OCI-LY1 (cell line): ENCODE results near the gene SCLY.

Source experiments
- H2AFZ ChIP-seq: fragments of 200-600 bp; sonication (generic), shearing (Covaris generic); 2 replicates; pipeline ENCODE4 v1.6.0; 2014; ENCODE audit warnings: antibody characterized with exemption, mild to moderate bottlenecking, low read length
- H3F3A ChIP-seq: fragments of 200-600 bp; sonication (generic), shearing (Covaris generic); 2 replicates; pipeline ENCODE4 v1.6.0; 2014; ENCODE audit warnings: mild to moderate bottlenecking, antibody characterized with exemption, low read length, moderate library complexity; ENCODE audit not compliant: insufficient read depth
- H3K27ac ChIP-seq: fragments of 200-600 bp; sonication (generic); 2 replicates; pipeline ENCODE4 v1.5.1; 2014; ENCODE audit warnings: low read length, mixed run types, mild to moderate bottlenecking, low read depth; ENCODE audit not compliant: poor library complexity, severe bottlenecking
- H3K27me3 ChIP-seq: fragments of 200-600 bp; sonication (generic); 2 replicates; pipeline ENCODE4 v1.6.0; 2014; ENCODE audit warnings: antibody characterized with exemption, mild to moderate bottlenecking, low read length, moderate library complexity; ENCODE audit not compliant: insufficient read depth
- H3K36me3 ChIP-seq: fragments of 200-600 bp; sonication (generic); 2 replicates; pipeline ENCODE4 v1.6.1; 2014; ENCODE audit warnings: mild to moderate bottlenecking, antibody characterized with exemption, low read length, moderate library complexity, mixed read lengths; ENCODE audit not compliant: insufficient read depth
- H3K4me1 ChIP-seq: fragments of 200-600 bp; sonication (generic); 2 replicates; pipeline ENCODE4 v1.5.1; 2014; ENCODE audit warnings: mild to moderate bottlenecking, low read length, moderate library complexity; ENCODE audit not compliant: insufficient read depth, severe bottlenecking
- H3K4me2 ChIP-seq: fragments of 200-600 bp; sonication (generic), shearing (Covaris generic); 2 replicates; pipeline ENCODE4 v1.6.1; 2014; ENCODE audit warnings: low read length
- H3K4me3 ChIP-seq: fragments of 200-600 bp; sonication (generic); 2 replicates; pipeline ENCODE4 v1.5.1; 2014; ENCODE audit warnings: low read length, low read depth, mild to moderate bottlenecking, mixed read lengths; ENCODE audit not compliant: poor library complexity, severe bottlenecking
- H3K79me2 ChIP-seq: fragments of 200-600 bp; shearing (Covaris generic); 2 replicates; pipeline ENCODE4 v1.6.1; 2016; ENCODE audit warnings: mixed run types, low read length, mixed read lengths; ENCODE audit not compliant: insufficient read depth
- H3K9ac ChIP-seq: fragments of 200-600 bp; sonication (generic), shearing (Covaris generic); 2 replicates; pipeline ENCODE4 v1.6.1; 2014; ENCODE audit warnings: mild to moderate bottlenecking, low read length, mixed read lengths
- H3K9me2 ChIP-seq: fragments of 200-600 bp; sonication (generic), shearing (Covaris generic); 2 replicates; pipeline ENCODE4 v1.6.1; 2014; ENCODE audit warnings: low read depth, mild to moderate bottlenecking, low read length, mixed read lengths
- H3K9me3 ChIP-seq: fragments of 200-600 bp; shearing (Covaris generic); 2 replicates; pipeline ENCODE4 v1.6.1; 2014; ENCODE audit warnings: low read length, mixed read lengths
- H4K20me1 ChIP-seq: fragments of 200-600 bp; sonication (generic), shearing (Covaris generic); 2 replicates; pipeline ENCODE4 v1.6.0; 2016; ENCODE audit warnings: mild to moderate bottlenecking, low read length; ENCODE audit not compliant: insufficient read depth
- EZH2 ChIP-seq: fragments of 200-600 bp; sonication (generic), shearing (Covaris generic); IDR thresholded peaks from 2 replicates; pipeline ENCODE4 v1.8.0; 2017; ENCODE audit warnings: borderline replicate concordance, mixed run types, mild to moderate bottlenecking, antibody characterized with exemption, low read length, moderate library complexity, mixed read lengths
- TF ChIP-seq, protein P1 (sequence below): fragments of 200-600 bp; sonication (generic), shearing (Covaris generic); IDR thresholded peaks from 2 replicates; pipeline ENCODE4 v1.5.1; 2017; ENCODE audit warnings: mild to moderate bottlenecking, antibody characterized with exemption, low read length, moderate library complexity, mixed read lengths

Gene SCLY

DNA sequence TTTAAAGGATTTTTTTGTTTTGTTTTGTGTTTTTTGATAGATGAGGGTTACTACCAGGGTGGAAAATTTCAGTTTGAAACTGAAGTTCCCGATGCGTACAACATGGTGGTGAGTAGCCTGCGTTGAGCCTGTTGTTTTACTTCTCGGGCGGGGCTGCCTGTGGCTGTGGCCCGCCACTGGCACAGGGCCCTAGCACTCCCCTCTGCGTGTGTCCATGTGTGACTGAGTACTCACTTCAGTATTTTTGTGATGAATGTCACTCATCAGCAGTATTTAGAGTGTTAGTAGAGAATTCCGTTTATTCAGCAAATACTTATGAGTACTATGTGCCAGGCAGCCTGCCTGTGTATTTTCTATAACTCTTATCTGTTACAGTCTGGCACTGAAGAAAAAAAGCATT is 44.3 kb upstream of the SCLY start:
- no peaks in the 10 kb centered on the region for H3K9me3 ChIP-seq
- H3K9me2 ChIP-seq, result no peaks in the 10 kb centered on the region
- no peaks in the 10 kb centered on the region for H3K27me3 ChIP-seq
- no peak overlapping the region for H3K27ac ChIP-seq
- no peaks in the 10 kb centered on the region for H3K36me3 ChIP-seq
- no peaks in the 10 kb centered on the region for H3K4me1 ChIP-seq
- H2AFZ ChIP-seq, result no peak overlapping the region
- no peak overlapping the region for H3K4me2 ChIP-seq
- TF ChIP-seq, protein P1, sequence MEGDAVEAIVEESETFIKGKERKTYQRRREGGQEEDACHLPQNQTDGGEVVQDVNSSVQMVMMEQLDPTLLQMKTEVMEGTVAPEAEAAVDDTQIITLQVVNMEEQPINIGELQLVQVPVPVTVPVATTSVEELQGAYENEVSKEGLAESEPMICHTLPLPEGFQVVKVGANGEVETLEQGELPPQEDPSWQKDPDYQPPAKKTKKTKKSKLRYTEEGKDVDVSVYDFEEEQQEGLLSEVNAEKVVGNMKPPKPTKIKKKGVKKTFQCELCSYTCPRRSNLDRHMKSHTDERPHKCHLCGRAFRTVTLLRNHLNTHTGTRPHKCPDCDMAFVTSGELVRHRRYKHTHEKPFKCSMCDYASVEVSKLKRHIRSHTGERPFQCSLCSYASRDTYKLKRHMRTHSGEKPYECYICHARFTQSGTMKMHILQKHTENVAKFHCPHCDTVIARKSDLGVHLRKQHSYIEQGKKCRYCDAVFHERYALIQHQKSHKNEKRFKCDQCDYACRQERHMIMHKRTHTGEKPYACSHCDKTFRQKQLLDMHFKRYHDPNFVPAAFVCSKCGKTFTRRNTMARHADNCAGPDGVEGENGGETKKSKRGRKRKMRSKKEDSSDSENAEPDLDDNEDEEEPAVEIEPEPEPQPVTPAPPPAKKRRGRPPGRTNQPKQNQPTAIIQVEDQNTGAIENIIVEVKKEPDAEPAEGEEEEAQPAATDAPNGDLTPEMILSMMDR, result no peak
- TF ChIP-seq EZH2, result no peak
- H4K20me1 ChIP-seq, result no peaks in the 10 kb centered on the region
- no peak overlapping the region for H3K4me3 ChIP-seq
- H3F3A ChIP-seq, result no peaks in the 10 kb centered on the region
- H3K9ac ChIP-seq, result no peak overlapping the region
- H3K79me2 ChIP-seq, result no peaks in the 10 kb centered on the region

DNA sequence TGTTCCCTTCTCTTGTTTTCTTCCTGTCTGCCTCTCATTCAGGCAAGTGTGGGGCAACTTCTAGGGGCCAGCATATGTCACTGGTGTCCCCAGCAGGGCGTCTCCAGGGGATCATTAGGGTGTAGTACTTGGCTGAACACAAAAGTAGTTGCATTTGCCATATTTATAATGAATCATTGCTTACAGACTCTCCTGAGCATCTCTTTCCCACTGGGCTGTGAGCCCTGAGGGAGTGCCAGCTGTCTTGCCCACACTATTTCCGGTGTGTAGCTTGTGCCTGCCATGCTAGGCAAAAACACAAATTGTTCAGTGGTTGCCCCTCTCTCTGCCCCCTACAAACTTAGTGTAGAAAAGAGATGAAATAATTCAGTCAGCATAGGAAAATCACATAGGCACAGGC is 40.8 kb upstream of the SCLY start:
- no peaks in the 10 kb centered on the region for H4K20me1 ChIP-seq
- H3K27ac ChIP-seq, result no peak overlapping the region
- no peak overlapping the region for H3K9ac ChIP-seq
- H3F3A ChIP-seq, result no peaks in the 10 kb centered on the region
- H3K4me2 ChIP-seq, result no peak overlapping the region
- no peaks in the 10 kb centered on the region for H3K4me1 ChIP-seq
- H3K9me2 ChIP-seq, result no peaks in the 10 kb centered on the region
- H3K27me3 ChIP-seq, result no peaks in the 10 kb centered on the region
- H3K9me3 ChIP-seq, result no peaks in the 10 kb centered on the region
- no peaks in the 10 kb centered on the region for H3K79me2 ChIP-seq
- no peak overlapping the region for H2AFZ ChIP-seq
- TF ChIP-seq, protein P1, result no peak
- TF ChIP-seq EZH2, result no peak
- no peak overlapping the region for H3K4me3 ChIP-seq
- H3K36me3 ChIP-seq, result no peaks in the 10 kb centered on the region

DNA sequence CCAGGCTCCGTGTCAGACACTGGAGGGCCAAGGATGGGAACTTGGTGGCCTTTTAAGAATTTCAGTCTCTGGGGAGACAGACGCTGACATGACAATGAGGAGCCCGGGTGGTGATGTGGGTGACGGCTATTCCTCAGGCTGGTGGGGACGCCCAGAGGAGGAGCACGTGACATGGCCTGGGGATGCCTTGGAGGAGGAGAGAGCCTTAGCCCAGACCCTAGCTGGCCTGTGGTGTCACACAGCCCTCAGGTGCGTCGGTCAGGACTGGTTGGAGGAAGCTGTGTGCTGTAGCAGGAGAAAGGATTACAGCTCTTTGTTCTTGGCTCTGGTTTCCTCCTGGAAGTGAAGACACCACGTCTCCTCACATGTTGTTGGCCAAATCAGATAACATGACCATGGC is 40.0 kb upstream of the SCLY start:
- H3K9me2 ChIP-seq, result no peaks in the 10 kb centered on the region
- H3K9me3 ChIP-seq, result no peaks in the 10 kb centered on the region
- H3K9ac ChIP-seq, result no peak overlapping the region
- H3K4me1 ChIP-seq, result no peaks in the 10 kb centered on the region
- TF ChIP-seq, protein P1, result no peak
- no peak for TF ChIP-seq EZH2
- no peak overlapping the region for H3K4me3 ChIP-seq
- no peaks in the 10 kb centered on the region for H3K27me3 ChIP-seq
- no peaks in the 10 kb centered on the region for H3K36me3 ChIP-seq
- H2AFZ ChIP-seq, result no peak overlapping the region
- no peak overlapping the region for H3K4me2 ChIP-seq
- no peaks in the 10 kb centered on the region for H3F3A ChIP-seq
- H3K79me2 ChIP-seq, result no peaks in the 10 kb centered on the region
- no peak overlapping the region for H3K27ac ChIP-seq
- no peaks in the 10 kb centered on the region for H4K20me1 ChIP-seq
